ENCODE measurements around the gene CAB39. TPM values are rescaled to one million over a fixed set of nuclear protein-coding genes. Genes with fewer than 3 reads are reported as not detected.

The CAB39 gene
- total RNA-seq, 1 donor = 68.5 TPM

DNA sequence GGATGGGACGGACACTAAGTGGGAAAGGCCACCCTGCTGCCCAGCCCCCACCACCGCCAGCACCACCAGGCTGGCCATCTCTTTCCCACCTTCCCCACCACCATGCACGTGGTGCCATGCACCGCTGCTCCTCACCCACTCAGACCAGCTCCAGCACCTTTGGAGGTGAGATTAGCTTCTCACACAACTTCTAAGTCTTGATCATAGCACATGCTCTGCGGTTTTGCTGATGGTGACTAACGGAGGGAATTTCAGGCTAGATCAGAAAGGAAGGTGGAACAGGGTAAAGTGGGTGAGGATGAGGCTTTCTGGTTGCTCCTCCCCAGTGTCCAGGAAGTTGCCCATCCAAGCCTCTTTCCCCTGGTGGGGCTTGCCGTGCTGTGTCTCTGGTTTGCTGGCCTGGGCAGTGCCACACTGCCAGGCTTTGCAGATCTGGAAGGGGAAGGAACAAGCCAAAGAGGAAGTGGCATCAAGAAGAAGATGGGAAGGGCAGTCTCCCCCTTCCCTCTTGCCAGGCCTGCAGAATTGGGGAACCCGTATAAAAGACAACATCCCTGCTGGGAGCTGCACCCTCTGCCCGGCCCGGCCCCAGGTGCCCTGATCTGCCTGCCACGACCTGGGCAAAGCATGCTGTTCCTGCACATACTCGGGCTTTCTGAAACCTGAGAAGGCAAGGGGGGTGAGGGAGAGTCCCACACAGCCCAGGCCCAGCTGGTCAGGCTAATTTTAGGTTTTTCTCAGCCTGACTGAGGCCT lies 44.3 kb upstream of the CAB39 start:
- DNase-seq (ENCODE audit: low read depth) = no peak
- TF ChIP-seq, protein P1, sequence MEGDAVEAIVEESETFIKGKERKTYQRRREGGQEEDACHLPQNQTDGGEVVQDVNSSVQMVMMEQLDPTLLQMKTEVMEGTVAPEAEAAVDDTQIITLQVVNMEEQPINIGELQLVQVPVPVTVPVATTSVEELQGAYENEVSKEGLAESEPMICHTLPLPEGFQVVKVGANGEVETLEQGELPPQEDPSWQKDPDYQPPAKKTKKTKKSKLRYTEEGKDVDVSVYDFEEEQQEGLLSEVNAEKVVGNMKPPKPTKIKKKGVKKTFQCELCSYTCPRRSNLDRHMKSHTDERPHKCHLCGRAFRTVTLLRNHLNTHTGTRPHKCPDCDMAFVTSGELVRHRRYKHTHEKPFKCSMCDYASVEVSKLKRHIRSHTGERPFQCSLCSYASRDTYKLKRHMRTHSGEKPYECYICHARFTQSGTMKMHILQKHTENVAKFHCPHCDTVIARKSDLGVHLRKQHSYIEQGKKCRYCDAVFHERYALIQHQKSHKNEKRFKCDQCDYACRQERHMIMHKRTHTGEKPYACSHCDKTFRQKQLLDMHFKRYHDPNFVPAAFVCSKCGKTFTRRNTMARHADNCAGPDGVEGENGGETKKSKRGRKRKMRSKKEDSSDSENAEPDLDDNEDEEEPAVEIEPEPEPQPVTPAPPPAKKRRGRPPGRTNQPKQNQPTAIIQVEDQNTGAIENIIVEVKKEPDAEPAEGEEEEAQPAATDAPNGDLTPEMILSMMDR (IDR thresholded peaks at IDR 0.05; ENCODE audit: insufficient read depth, low read length) = no peak
- H3K4me3 ChIP-seq (ENCODE audit: low read depth, low read length) = no peak overlapping the region

DNA sequence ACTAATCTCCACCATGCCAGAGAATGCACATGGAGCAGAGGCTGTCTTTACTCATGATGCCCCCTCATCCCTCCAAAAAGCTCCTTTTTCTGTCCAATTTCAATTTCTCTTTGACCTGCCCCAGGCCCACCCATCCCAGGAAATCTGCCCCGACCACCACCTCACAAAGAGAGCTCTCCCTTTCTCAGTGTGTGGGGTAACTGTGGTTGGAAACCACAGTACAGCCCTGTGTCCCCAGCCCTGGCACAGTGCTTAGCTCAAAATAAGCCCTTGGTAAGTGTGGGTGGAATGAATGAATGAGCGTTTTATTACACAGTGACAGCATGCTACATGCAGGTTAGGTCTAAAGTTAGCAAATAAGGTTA lies 43.7 kb upstream of the CAB39 start:
- H3K4me3 ChIP-seq (ENCODE audit: low read depth, low read length) = no peak overlapping the region
- TF ChIP-seq, protein P1 (IDR thresholded peaks at IDR 0.05; ENCODE audit: insufficient read depth, low read length) = no peak
- DNase-seq (ENCODE audit: low read depth) = no peak

DNA sequence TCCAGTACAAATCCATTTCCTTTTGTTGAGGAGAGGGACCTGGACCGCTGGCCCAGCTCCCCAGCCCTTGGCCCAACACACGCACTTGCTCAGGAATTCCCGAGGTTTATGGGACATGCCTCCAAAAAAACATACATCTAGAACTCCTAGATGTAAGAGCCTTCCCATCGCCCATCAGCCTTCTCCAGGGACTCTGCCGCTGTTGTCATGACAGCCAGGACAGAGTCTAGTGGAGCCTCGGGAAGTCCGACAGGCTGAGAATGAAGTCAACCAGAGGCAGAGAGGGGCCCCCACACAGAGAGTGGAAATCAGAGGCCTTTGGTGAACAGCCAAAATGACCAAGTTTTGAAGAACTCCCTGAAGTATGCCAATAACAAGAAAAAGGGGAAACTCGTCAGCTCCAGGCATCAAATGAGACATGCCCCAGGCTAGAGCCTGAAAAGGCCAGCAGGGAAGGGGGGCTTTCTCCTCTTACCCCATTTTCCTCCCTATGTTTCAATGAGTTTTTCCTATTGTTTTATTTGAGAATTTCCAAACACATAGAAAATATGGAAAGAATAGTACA lies 43.2 kb upstream of the CAB39 start:
- TF ChIP-seq, protein P1 (IDR thresholded peaks at IDR 0.05; ENCODE audit: insufficient read depth, low read length) = no peak
- no peak overlapping the region for H3K4me3 ChIP-seq (ENCODE audit: low read depth, low read length)
- DNase-seq (ENCODE audit: low read depth) = no peak

DNA sequence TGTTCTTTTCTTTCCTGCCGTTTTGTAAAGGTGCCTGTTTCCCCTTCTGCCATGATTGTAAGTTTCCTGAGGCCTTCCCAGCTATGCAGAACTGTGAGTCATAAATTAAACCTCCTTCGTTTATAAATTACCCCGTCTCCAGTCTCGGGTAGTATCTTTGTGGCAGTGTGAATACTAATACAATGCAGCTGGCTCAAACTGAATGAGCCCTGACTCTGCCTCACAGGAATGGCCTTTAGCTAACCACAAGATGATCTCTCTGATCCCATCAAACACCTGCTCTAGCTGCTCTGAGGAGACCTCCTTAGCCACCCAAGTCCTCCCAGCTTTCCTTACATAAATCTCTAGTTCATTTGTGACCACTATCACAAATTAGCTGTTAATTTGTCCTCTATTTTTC lies 41.5 kb upstream of the CAB39 start:
- TF ChIP-seq, protein P1 (IDR thresholded peaks at IDR 0.05; ENCODE audit: insufficient read depth, low read length) = no peak
- H3K4me3 ChIP-seq (ENCODE audit: low read depth, low read length) = no peak overlapping the region
- DNase-seq (ENCODE audit: low read depth) = peak; percentile 39

DNA sequence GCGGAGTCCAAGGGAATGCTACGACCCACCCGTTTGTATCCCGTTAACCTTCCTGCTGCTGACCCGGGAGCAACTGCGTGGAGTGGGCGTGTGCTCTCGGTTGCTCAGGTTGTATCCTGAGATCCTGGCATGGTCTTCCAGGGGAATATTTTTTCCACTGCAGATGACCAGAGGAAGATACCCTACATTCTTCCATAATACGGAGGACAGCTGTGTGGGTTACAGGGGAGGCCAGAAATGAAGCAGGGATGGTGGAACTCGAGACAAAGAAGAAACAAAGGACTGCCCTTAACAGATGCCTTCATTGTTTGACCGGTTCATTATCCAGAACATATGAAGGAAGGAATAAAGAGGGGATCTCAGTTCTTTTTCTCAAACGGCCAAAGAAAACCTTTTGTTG lies 39.8 kb upstream of the CAB39 start:
- TF ChIP-seq, protein P1 (IDR thresholded peaks at IDR 0.05; ENCODE audit: insufficient read depth, low read length) = no peak
- DNase-seq (ENCODE audit: low read depth) = no peak
- no peak overlapping the region for H3K4me3 ChIP-seq (ENCODE audit: low read depth, low read length)

DNA sequence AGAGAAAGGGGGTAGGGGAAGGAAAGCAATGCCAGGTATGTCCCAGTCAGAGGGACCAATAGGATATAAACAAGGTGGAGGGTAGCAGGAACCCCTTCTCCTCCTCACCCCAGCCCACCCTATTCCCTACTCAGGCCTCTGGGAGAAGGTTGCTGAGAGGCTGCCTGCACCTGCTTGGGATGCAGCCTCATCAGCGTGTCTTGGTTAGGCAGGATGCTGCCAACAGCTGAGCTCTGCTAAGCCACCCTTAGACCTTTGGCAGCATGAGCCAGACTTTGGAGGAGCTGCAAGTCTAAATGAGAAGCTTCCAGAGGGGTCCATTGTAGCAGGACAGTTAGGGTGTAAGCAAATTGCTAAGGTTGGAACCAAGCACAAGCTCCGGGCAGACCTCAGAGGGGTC lies 38.2 kb upstream of the CAB39 start:
- DNase-seq (ENCODE audit: low read depth) = no peak
- TF ChIP-seq, protein P1 (IDR thresholded peaks at IDR 0.05; ENCODE audit: insufficient read depth, low read length) = no peak
- no peak overlapping the region for H3K4me3 ChIP-seq (ENCODE audit: low read depth, low read length)
